AG10803 (cell line): Measurements from ENCODE around the gene OVCH1.
"Not testable (repeated sequence)": the region's sequence is repeated elsewhere in the genome, so short reads cannot be mapped to it uniquely, and the experiment has no call there.

Experiments
- DNase-seq: peaks from one replicate; pipeline ENCODE4 v3.0.0; 2010; ENCODE audit warnings: low read depth
- H3K4me3 ChIP-seq: 2 replicates; pipeline ENCODE4 v1.5.1; 2011; ENCODE audit warnings: mild to moderate bottlenecking, low read length, control low read depth
- TF ChIP-seq, protein P1 (sequence below): conservative IDR thresholded peaks from 2 replicates; pipeline ENCODE4 v1.5.1; 2011; ENCODE audit warnings: mild to moderate bottlenecking, low read length, control low read depth, inconsistent platforms

OVCH1 gene

GRCh38 chr12:29451888-29452287, 45.6 kb downstream of the OVCH1 start:
- TF ChIP-seq, protein P1, sequence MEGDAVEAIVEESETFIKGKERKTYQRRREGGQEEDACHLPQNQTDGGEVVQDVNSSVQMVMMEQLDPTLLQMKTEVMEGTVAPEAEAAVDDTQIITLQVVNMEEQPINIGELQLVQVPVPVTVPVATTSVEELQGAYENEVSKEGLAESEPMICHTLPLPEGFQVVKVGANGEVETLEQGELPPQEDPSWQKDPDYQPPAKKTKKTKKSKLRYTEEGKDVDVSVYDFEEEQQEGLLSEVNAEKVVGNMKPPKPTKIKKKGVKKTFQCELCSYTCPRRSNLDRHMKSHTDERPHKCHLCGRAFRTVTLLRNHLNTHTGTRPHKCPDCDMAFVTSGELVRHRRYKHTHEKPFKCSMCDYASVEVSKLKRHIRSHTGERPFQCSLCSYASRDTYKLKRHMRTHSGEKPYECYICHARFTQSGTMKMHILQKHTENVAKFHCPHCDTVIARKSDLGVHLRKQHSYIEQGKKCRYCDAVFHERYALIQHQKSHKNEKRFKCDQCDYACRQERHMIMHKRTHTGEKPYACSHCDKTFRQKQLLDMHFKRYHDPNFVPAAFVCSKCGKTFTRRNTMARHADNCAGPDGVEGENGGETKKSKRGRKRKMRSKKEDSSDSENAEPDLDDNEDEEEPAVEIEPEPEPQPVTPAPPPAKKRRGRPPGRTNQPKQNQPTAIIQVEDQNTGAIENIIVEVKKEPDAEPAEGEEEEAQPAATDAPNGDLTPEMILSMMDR: no peak
- H3K4me3 ChIP-seq: no peak overlapping the region
- no peak for DNase-seq

DNA sequence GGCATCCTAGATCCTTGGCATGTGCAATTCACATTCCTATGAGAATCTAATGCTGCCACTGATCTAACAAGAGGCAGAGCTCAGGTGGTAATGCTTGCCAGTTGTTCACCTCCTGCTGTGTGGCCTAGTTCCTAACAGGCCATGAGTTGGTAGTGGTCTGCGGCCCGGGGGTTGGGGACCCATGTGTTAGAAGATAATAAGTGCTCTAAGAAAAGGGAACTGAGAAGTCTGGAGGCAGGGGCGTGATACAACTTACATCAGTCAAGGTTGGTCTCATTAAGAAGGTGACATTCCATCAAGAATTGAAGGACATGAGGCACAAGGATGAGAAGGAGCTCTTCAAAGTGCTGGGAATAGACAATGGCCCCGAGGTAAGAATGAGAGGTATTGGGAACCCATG, 49.3 kb downstream of the OVCH1 start:
- H3K4me3 ChIP-seq: no peak overlapping the region
- TF ChIP-seq, protein P1: no peak
- DNase-seq: no peak

DNA sequence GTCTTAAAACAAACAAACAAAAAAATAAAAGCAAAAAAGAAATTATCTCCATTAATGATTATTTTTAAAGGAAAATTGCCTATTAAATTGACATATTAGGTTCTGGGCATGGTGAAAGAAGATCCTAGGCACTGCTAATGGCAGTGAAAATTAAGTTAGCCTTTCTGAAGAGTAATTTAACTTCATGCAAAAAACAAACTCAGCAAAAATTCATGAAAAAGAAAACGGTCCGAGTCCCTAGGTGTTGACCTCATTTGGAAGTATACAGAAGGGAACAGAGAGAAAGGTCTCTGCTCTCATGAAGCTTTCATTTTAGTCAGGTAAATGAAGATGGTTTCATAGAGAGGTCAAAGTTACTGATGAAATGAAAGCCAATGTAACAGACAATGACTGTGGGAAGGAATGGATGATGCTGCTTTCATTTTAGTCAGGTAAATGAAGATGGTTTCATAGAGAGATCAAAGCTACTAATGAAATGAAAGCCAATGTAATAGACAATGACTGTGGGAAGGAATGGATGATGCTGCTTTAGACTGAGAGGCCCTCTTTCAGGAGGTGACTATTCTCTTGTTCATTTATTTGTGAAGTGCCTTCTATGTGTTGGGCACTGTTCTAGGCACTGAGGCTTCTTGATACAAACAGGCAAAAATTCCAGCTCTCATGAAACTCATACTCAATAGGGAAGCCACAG, 50.1 kb downstream of the OVCH1 start:
- TF ChIP-seq, protein P1: no peak
- no peak overlapping the region for H3K4me3 ChIP-seq
- no peak for DNase-seq

DNA sequence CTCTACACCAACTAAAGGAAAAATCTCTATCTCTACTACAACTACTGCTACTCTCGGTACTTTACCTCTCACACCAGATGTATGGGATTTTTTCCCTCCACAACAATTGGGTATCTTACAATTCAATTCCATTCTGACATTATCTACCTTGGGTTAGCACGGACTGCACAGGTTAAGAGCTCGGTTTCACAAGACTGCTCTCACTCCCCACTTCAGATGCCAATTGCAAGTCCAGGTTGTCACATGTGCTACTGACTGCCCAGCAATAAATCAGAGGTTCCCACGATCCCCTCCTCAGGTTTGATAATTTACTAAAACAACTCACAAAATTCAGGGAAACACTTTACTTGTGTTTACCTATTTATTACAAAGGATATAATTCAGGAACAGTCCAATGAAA, 58.0 kb downstream of the OVCH1 start:
- DNase-seq: no peak
- TF ChIP-seq, protein P1: no peak

GRCh38 chr12:29438752-29439408, 58.6 kb downstream of the OVCH1 start:
- H3K4me3 ChIP-seq: no peak overlapping the region
- TF ChIP-seq, protein P1: no peak

More for the DNA sequence above, 58.0 kb downstream of the OVCH1 start:
- no peak overlapping the region for H3K4me3 ChIP-seq

DNA sequence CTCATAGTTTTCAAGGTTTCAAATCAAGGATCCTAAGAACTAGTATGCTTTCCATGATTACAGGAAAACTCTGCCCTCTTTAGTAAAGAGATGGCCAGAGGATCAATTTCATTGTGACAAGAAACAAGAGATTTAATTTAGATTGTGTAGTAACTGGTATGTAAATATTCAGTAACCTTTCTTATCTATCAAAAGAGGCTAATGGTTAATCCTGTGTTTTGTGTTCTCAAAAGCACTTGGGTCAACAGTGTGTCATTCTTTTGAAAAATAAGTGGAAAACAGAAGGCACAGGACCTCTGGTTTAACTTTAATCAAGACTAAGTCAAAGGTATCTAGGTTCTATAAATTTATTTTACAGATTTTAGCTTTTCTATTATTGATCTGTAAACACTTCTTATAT, 59.9 kb downstream of the OVCH1 start:
- TF ChIP-seq, protein P1: no peak
- H3K4me3 ChIP-seq: no peak overlapping the region
- no peak for DNase-seq

More at GRCh38 chr12:29438752-29439408, 58.6 kb downstream of the OVCH1 start:
- no peak for DNase-seq

DNA sequence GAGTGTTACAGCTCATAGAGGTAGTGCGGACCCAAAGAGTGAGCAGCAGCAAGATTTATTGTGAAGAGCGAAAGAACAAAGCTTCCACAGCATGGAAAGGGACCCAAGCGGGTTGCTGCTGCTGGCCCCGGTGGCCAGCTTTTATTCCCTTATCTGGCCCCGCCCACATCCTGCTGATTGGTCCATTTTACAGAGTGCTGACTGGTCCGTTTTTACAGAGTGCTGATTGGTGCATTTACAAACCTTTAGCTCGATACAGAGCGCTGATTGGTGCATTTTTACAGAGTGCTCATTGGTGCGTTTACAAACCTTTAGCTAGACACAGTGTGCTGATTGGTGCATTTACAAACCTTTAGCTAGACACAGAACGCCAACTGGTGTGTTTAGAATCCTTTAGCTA, 60.7 kb downstream of the OVCH1 start:
- DNase-seq, H3K4me3 ChIP-seq: not testable (repeated sequence)
